HG03521 (cell line): ENCODE results near the gene PRKD1.

Source experiments
- ATAC-seq: cut with Tn5 transposase; IDR thresholded peaks from one replicate; pipeline ENCODE4 v1.9.1; 2021; ENCODE audit warnings: mild to moderate bottlenecking, moderate library complexity; ENCODE audit not compliant: unreplicated experiment

PRKD1 gene

GRCh38 chr14:29536886-29537511 is 390.6 kb downstream of the PRKD1 start:
- no peak for ATAC-seq

- no peak for ATAC-seq
Observed at GRCh38 chr14:29529418-29529817, 398.2 kb downstream of the PRKD1 start.

- ATAC-seq, result no peak
Observed at GRCh38 chr14:29528889-29529288, 398.8 kb downstream of the PRKD1 start.

GRCh38 chr14:29527286-29527685 is 400.4 kb downstream of the PRKD1 start:
- no peak for ATAC-seq
